ENCODE results near the gene WDR18. TPM values are rescaled to one million over a fixed set of nuclear protein-coding genes. Genes with fewer than 3 reads are reported as not detected.

WDR18 gene
- polyA plus RNA-seq, 1 of the 3 experiments (the other 2 are of a cell fraction): 47.9 TPM

DNA sequence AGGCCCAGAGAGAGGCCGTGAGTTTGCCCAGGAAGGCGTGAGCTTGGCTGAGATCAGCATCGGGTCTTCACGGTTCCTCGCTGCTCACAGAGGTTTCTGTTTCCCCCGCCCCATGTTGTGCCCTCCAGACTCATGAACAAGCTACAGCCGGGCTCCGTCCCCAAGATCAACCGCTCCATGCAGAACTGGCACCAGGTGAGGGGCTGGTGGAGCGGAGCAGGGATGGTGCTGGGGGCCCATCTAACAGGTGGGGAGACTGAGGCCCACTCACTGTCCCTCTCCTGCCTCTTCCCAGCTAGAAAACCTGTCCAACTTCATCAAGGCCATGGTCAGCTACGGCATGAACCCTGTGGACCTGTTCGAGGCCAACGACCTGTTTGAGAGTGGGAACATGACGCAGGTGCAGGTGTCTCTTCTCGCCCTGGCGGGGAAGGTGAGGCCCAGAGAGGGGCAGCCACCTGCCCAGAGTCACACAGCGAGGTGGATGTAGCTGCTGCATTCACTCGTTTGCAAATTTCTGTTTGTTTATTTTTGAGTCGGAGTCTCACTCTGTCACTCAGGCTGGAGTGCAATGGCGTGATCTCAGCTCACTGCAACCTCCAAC is 48.2 kb downstream of the WDR18 start:
- Histone ChIP-seq H3K79me2 (ENCODE audit: insufficient read depth) (peaks cover 56% of the 10 kb centered on the region), H3K36me3 (replicated peaks in 1 of 2; ENCODE audit: control insufficient read depth in 1 of 2, insufficient read depth in 2 of 2, low read length in 1 of 2) (peaks cover 16 to 36% of the 10 kb centered on the region in 2 experiments), H3K9me3 (no peaks in the 10 kb centered on the region), H3K9ac (no peak overlapping the region), H3K27me3 (ENCODE audit: insufficient read depth) (no peaks in the 10 kb centered on the region), H4K20me1 (ENCODE audit: insufficient read depth) (peaks cover 57% of the 10 kb centered on the region), H3K4me1 (ENCODE audit: control insufficient read depth in 1 of 2, insufficient read depth in 2 of 2, low read depth in 1 of 2, low read length in 1 of 2) (peaks cover 0 to 10% of the 10 kb centered on the region in 2 experiments; a peak in 1 of 4 replicates), H3K4me2 (no peak overlapping the region), H3K27ac (ENCODE audit: low read depth in 2 of 2, low read length in 1 of 2) (no peak overlapping the region), H2AFZ (ENCODE audit: low read depth) (no peak overlapping the region), H3K9me2 (no peaks in the 10 kb centered on the region), H3K4me3 (ENCODE audit: low read depth in 2 of 2, low read length in 1 of 2) (no peak overlapping the region), H3F3A (replicated peaks; ENCODE audit: insufficient read depth) (peaks cover 21% of the 10 kb centered on the region)
- DNase-seq: no peak
- CTCF ChIA-PET: interaction anchor here (0.8 to 1.5 kb wide), 3 partner anchors 9 to 26 kb away, joined by 3 to 4 read pairs (median 3); no protein-coding TSS in a partner anchor
- POLR2A ChIA-PET: no interaction called here
- no peak for TF ChIP-seq RAD21 (IDR thresholded peaks at IDR 0.05; ENCODE audit: low read length)
- 89% methylated on average over 19 of the region's 20 CpGs for WGBS (ENCODE audit: low lambda C conversion rate)

DNA sequence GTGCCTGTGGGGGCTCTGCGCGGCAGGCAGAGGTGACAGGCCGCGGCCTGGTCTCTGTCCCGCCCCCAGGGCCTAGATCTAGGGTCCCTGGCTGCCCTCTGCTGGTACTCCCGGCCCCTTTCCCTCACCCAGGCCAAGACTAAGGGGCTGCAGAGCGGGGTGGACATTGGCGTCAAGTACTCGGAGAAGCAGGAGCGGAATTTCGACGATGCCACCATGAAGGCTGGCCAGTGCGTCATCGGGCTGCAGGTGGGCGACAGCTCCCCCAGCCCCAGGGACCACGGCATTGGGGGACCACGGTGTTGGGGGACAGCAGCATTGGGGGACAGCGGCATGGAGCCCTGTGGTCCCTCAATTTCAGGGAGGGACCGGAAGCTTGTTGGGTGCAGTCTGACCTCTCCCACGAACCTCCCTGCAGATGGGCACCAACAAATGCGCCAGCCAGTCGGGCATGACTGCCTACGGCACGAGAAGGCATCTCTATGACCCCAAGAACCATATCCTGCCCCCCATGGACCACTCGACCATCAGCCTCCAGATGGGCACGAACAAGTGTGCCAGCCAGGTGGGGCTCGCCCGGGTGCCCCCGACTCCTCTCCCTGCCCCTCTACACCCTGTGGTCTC is 52.0 kb downstream of the WDR18 start:
- peaks cover 0 to 12% of the 10 kb centered on the region in 2 experiments; a peak in 1 of 4 replicates for H3K4me1 ChIP-seq (ENCODE audit: control insufficient read depth in 1 of 2, insufficient read depth in 2 of 2, low read depth in 1 of 2, low read length in 1 of 2)
- H3K27ac ChIP-seq (ENCODE audit: low read depth in 2 of 2, low read length in 1 of 2): no peak overlapping the region
- POLR2A ChIA-PET: no interaction called here
- H3K9me3 ChIP-seq: no peaks in the 10 kb centered on the region
- H3K9ac ChIP-seq: no peak overlapping the region
- peaks cover 22% of the 10 kb centered on the region; the same call in 1 of the 2 replicates for H3K79me2 ChIP-seq (ENCODE audit: insufficient read depth)
- TF ChIP-seq, protein P1, sequence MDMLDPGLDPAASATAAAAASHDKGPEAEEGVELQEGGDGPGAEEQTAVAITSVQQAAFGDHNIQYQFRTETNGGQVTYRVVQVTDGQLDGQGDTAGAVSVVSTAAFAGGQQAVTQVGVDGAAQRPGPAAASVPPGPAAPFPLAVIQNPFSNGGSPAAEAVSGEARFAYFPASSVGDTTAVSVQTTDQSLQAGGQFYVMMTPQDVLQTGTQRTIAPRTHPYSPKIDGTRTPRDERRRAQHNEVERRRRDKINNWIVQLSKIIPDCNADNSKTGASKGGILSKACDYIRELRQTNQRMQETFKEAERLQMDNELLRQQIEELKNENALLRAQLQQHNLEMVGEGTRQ (IDR thresholded peaks at IDR 0.05; ENCODE audit: borderline replicate concordance, low read depth, low read length): no peak
- TF ChIP-seq RFX5 (IDR thresholded peaks at IDR 0.05; ENCODE audit: low read length): no peak
- no peak for TF ChIP-seq RCOR1 (IDR thresholded peaks at IDR 0.05; ENCODE audit: low read length)
- TF ChIP-seq FOSL2 (IDR thresholded peaks at IDR 0.05; ENCODE audit: borderline replicate concordance, low read depth): no peak
- TF ChIP-seq MEF2A (IDR thresholded peaks at IDR 0.05; ENCODE audit: borderline replicate concordance, low read depth): no peak
- TF ChIP-seq, protein P2, sequence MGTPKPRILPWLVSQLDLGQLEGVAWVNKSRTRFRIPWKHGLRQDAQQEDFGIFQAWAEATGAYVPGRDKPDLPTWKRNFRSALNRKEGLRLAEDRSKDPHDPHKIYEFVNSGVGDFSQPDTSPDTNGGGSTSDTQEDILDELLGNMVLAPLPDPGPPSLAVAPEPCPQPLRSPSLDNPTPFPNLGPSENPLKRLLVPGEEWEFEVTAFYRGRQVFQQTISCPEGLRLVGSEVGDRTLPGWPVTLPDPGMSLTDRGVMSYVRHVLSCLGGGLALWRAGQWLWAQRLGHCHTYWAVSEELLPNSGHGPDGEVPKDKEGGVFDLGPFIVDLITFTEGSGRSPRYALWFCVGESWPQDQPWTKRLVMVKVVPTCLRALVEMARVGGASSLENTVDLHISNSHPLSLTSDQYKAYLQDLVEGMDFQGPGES (IDR thresholded peaks at IDR 0.05; ENCODE audit: low read depth, low read length): no peak
- TF ChIP-seq, protein P3, sequence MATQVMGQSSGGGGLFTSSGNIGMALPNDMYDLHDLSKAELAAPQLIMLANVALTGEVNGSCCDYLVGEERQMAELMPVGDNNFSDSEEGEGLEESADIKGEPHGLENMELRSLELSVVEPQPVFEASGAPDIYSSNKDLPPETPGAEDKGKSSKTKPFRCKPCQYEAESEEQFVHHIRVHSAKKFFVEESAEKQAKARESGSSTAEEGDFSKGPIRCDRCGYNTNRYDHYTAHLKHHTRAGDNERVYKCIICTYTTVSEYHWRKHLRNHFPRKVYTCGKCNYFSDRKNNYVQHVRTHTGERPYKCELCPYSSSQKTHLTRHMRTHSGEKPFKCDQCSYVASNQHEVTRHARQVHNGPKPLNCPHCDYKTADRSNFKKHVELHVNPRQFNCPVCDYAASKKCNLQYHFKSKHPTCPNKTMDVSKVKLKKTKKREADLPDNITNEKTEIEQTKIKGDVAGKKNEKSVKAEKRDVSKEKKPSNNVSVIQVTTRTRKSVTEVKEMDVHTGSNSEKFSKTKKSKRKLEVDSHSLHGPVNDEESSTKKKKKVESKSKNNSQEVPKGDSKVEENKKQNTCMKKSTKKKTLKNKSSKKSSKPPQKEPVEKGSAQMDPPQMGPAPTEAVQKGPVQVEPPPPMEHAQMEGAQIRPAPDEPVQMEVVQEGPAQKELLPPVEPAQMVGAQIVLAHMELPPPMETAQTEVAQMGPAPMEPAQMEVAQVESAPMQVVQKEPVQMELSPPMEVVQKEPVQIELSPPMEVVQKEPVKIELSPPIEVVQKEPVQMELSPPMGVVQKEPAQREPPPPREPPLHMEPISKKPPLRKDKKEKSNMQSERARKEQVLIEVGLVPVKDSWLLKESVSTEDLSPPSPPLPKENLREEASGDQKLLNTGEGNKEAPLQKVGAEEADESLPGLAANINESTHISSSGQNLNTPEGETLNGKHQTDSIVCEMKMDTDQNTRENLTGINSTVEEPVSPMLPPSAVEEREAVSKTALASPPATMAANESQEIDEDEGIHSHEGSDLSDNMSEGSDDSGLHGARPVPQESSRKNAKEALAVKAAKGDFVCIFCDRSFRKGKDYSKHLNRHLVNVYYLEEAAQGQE (IDR thresholded peaks at IDR 0.05; ENCODE audit: low read depth, low read length): no peak
- no peak for TF ChIP-seq NRF1 (IDR thresholded peaks at IDR 0.05; ENCODE audit: low read depth, low read length)
- TF ChIP-seq NFIC (IDR thresholded peaks at IDR 0.05; ENCODE audit: borderline replicate concordance): no peak
- TF ChIP-seq, protein P4, sequence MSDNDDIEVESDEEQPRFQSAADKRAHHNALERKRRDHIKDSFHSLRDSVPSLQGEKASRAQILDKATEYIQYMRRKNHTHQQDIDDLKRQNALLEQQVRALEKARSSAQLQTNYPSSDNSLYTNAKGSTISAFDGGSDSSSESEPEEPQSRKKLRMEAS (IDR thresholded peaks at IDR 0.05; ENCODE audit: low read depth): no peak
- TF ChIP-seq TEAD4 (IDR thresholded peaks at IDR 0.05; ENCODE audit: borderline replicate concordance, insufficient read depth): no peak
- TF ChIP-seq, protein P5, sequence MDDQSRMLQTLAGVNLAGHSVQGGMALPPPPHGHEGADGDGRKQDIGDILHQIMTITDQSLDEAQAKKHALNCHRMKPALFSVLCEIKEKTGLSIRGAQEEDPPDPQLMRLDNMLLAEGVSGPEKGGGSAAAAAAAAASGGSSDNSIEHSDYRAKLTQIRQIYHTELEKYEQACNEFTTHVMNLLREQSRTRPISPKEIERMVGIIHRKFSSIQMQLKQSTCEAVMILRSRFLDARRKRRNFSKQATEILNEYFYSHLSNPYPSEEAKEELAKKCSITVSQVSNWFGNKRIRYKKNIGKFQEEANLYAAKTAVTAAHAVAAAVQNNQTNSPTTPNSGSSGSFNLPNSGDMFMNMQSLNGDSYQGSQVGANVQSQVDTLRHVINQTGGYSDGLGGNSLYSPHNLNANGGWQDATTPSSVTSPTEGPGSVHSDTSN (IDR thresholded peaks at IDR 0.05): no peak
- no peak for TF ChIP-seq YY1 (IDR thresholded peaks at IDR 0.05; ENCODE audit: low read depth)
- no peak for TF ChIP-seq MXI1 (IDR thresholded peaks at IDR 0.05; ENCODE audit: low read depth, low read length)
- H3K4me3 ChIP-seq (ENCODE audit: low read depth in 2 of 2, low read length in 1 of 2): no peak overlapping the region
- CTCF ChIA-PET: interaction anchor here (0.7 to 1.1 kb wide), 2 partner anchors 44 to 77 kb away, joined by 3 read pairs; no protein-coding TSS in a partner anchor
- peaks cover 36% of the 10 kb centered on the region for H3F3A ChIP-seq (replicated peaks; ENCODE audit: insufficient read depth)
- H3K9me2 ChIP-seq: no peaks in the 10 kb centered on the region
- 92% methylated on average over 20 of the region's 29 CpGs for WGBS (ENCODE audit: low lambda C conversion rate)
- no peak overlapping the region for H3K4me2 ChIP-seq
- no peak for DNase-seq
- H3K27me3 ChIP-seq (ENCODE audit: insufficient read depth): no peaks in the 10 kb centered on the region
- peaks cover 47% of the 10 kb centered on the region for H4K20me1 ChIP-seq (ENCODE audit: insufficient read depth)
- H3K36me3 ChIP-seq (replicated peaks in 1 of 2; ENCODE audit: control insufficient read depth in 1 of 2, insufficient read depth in 2 of 2, low read length in 1 of 2): peaks cover 16 to 34% of the 10 kb centered on the region in 2 experiments
- H2AFZ ChIP-seq (ENCODE audit: low read depth): no peak overlapping the region

All from SK-N-SH (cell line).